Measurements from ENCODE around the gene TTC28.

DNA sequence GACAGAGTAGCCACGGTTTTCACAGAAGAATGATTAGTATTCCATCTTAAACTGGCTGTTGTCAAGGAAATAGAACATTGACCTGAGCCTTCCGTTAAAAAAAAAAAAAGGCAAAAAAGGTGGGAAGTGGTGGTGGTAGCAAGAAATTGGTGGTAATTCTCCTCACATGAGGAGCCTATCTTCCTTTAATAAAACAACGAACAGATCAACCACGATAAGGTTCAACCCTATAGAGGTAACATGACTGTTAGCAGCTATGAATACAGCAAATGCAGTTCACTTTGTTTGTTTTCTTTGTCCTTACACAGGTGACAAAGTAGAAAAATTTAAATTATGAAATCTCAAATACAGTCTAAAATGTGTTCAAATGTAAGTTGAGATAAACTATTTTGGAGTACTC lies 181.6 kb downstream of the TTC28 start:
- TF ChIP-seq, protein P1, sequence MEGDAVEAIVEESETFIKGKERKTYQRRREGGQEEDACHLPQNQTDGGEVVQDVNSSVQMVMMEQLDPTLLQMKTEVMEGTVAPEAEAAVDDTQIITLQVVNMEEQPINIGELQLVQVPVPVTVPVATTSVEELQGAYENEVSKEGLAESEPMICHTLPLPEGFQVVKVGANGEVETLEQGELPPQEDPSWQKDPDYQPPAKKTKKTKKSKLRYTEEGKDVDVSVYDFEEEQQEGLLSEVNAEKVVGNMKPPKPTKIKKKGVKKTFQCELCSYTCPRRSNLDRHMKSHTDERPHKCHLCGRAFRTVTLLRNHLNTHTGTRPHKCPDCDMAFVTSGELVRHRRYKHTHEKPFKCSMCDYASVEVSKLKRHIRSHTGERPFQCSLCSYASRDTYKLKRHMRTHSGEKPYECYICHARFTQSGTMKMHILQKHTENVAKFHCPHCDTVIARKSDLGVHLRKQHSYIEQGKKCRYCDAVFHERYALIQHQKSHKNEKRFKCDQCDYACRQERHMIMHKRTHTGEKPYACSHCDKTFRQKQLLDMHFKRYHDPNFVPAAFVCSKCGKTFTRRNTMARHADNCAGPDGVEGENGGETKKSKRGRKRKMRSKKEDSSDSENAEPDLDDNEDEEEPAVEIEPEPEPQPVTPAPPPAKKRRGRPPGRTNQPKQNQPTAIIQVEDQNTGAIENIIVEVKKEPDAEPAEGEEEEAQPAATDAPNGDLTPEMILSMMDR (conservative IDR thresholded peaks at IDR 0.05; ENCODE audit: low read length) = no peak
- TF ChIP-seq EZH2phosphoT487 (IDR thresholded peaks at IDR 0.05; ENCODE audit: borderline replicate concordance) = no peak

Data from Loucy (cell line).